ENCODE measurements around the gene FHDC1.
A peak's percentile ranks its signal among the peaks of the same experiment; 100 is the strongest.

The FHDC1 gene, protein sequence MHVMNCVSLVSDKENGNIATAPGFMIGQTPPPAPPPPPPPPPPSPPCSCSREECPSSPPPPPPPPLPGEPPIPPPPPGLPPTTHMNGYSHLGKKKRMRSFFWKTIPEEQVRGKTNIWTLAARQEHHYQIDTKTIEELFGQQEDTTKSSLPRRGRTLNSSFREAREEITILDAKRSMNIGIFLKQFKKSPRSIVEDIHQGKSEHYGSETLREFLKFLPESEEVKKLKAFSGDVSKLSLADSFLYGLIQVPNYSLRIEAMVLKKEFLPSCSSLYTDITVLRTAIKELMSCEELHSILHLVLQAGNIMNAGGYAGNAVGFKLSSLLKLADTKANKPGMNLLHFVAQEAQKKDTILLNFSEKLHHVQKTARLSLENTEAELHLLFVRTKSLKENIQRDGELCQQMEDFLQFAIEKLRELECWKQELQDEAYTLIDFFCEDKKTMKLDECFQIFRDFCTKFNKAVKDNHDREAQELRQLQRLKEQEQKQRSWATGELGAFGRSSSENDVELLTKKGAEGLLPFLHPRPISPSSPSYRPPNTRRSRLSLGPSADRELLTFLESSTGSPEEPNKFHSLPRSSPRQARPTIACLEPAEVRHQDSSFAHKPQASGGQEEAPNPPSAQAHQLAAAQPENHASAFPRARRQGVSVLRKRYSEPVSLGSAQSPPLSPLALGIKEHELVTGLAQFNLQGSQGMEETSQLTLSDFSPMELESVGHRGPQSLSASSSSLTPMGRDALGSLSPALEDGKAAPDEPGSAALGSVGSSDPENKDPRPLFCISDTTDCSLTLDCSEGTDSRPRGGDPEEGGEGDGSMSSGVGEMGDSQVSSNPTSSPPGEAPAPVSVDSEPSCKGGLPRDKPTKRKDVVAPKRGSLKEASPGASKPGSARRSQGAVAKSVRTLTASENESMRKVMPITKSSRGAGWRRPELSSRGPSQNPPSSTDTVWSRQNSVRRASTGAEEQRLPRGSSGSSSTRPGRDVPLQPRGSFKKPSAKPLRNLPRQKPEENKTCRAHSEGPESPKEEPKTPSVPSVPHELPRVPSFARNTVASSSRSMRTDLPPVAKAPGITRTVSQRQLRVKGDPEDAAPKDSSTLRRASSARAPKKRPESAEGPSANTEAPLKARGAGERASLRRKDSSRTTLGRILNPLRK

GRCh38 chr4:152935631-152936445 is at the start of gene FHDC1:
Gene FHDC1 (plus strand): TSS chr4:152936323. CDS start chr4:152943058, 6,735 bp downstream.
- Histone ChIP-seq H3K4me3 (IDR thresholded peaks at IDR 0.05; ENCODE audit: insufficient read depth, low read depth, low read length) (no peak within 1 kb of the TSS), H3K4me2 (peak within 1 kb of the TSS; percentile 76), H3K36me3 (ENCODE audit: insufficient read depth) (no peaks in the 10 kb centered on the region), H3K27me3 (ENCODE audit: insufficient read depth, low read depth) (peaks cover 23% of the 10 kb centered on the region), H3K79me2 (ENCODE audit: insufficient read depth, low read depth) (no peaks in the 10 kb centered on the region), H3K9ac (no peak within 1 kb of the TSS), H2AFZ (ENCODE audit: low read depth) (peak within 1 kb of the TSS; percentile 86), H3K27ac (no peak within 1 kb of the TSS), H3K4me1 (ENCODE audit: low read depth, poor library complexity, severe bottlenecking) (no peaks in the 10 kb centered on the region), H4K20me1 (ENCODE audit: insufficient read depth) (no peaks in the 10 kb centered on the region)
- TF ChIP-seq, protein P1, sequence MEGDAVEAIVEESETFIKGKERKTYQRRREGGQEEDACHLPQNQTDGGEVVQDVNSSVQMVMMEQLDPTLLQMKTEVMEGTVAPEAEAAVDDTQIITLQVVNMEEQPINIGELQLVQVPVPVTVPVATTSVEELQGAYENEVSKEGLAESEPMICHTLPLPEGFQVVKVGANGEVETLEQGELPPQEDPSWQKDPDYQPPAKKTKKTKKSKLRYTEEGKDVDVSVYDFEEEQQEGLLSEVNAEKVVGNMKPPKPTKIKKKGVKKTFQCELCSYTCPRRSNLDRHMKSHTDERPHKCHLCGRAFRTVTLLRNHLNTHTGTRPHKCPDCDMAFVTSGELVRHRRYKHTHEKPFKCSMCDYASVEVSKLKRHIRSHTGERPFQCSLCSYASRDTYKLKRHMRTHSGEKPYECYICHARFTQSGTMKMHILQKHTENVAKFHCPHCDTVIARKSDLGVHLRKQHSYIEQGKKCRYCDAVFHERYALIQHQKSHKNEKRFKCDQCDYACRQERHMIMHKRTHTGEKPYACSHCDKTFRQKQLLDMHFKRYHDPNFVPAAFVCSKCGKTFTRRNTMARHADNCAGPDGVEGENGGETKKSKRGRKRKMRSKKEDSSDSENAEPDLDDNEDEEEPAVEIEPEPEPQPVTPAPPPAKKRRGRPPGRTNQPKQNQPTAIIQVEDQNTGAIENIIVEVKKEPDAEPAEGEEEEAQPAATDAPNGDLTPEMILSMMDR (conservative IDR thresholded peaks at IDR 0.05; ENCODE audit: low read depth, low read length), result no peak

DNA sequence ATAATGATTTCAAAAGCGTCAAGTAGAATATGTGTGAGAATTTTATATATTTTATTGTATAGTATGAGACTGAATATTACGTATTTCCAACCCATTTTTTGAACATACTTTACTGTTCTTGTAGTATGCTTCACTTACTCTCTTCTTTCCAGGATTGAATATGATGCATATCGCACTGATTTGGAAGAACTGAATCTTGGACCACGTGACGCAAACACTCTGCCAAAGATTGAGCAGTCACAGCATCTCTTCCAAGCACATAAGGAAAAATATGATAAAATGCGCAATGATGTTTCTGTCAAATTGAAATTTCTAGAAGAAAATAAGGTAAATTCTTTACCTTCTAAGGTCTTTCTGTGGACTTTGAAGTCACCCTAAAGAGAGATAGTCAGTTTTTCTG is 48.1 kb upstream of the FHDC1 start:
- no peak overlapping the region for H3K4me3 ChIP-seq (IDR thresholded peaks at IDR 0.05; ENCODE audit: insufficient read depth, low read depth, low read length)
- no peaks in the 10 kb centered on the region for H4K20me1 ChIP-seq (ENCODE audit: insufficient read depth)
- H2AFZ ChIP-seq (ENCODE audit: low read depth), result no peak overlapping the region
- no peak overlapping the region for H3K27ac ChIP-seq
- no peak overlapping the region for H3K9ac ChIP-seq
- no peaks in the 10 kb centered on the region for H3K4me1 ChIP-seq (ENCODE audit: low read depth, poor library complexity, severe bottlenecking)
- TF ChIP-seq, protein P1 (conservative IDR thresholded peaks at IDR 0.05; ENCODE audit: low read depth, low read length), result no peak
- no peak overlapping the region for H3K4me2 ChIP-seq
- no peaks in the 10 kb centered on the region for H3K79me2 ChIP-seq (ENCODE audit: insufficient read depth, low read depth)
- no peaks in the 10 kb centered on the region for H3K27me3 ChIP-seq (ENCODE audit: insufficient read depth, low read depth)
- H3K36me3 ChIP-seq (ENCODE audit: insufficient read depth), result no peaks in the 10 kb centered on the region

- no peaks in the 10 kb centered on the region for H3K36me3 ChIP-seq (ENCODE audit: insufficient read depth)
- peaks cover 7% of the 10 kb centered on the region for H3K4me1 ChIP-seq (ENCODE audit: low read depth, poor library complexity, severe bottlenecking)
- TF ChIP-seq, protein P1 (conservative IDR thresholded peaks at IDR 0.05; ENCODE audit: low read depth, low read length), result no peak
Measured at GRCh38 chr4:152892974-152893373, 43.1 kb upstream of the FHDC1 start.

GRCh38 chr4:152894673-152895072 is 41.5 kb upstream of the FHDC1 start:
- Histone ChIP-seq H4K20me1 (ENCODE audit: insufficient read depth) (no peaks in the 10 kb centered on the region), H3K27ac (no peak overlapping the region), H3K4me3 (IDR thresholded peaks at IDR 0.05; ENCODE audit: insufficient read depth, low read depth, low read length) (no peak overlapping the region), H3K4me1 (ENCODE audit: low read depth, poor library complexity, severe bottlenecking) (peaks cover 7% of the 10 kb centered on the region), H3K27me3 (ENCODE audit: insufficient read depth, low read depth) (no peaks in the 10 kb centered on the region), H3K4me2 (no peak overlapping the region), H3K36me3 (ENCODE audit: insufficient read depth) (no peaks in the 10 kb centered on the region), H3K9ac (no peak overlapping the region), H3K79me2 (ENCODE audit: insufficient read depth, low read depth) (no peaks in the 10 kb centered on the region), H2AFZ (ENCODE audit: low read depth) (no peak overlapping the region)
- TF ChIP-seq, protein P1 (conservative IDR thresholded peaks at IDR 0.05; ENCODE audit: low read depth, low read length), result no peak

More at GRCh38 chr4:152892974-152893373, 43.1 kb upstream of the FHDC1 start:
- Histone ChIP-seq H3K79me2 (ENCODE audit: insufficient read depth, low read depth) (no peaks in the 10 kb centered on the region), H3K27ac (no peak overlapping the region), H3K4me3 (IDR thresholded peaks at IDR 0.05; ENCODE audit: insufficient read depth, low read depth, low read length) (no peak overlapping the region), H3K4me2 (no peak overlapping the region), H3K9ac (no peak overlapping the region), H3K27me3 (ENCODE audit: insufficient read depth, low read depth) (no peaks in the 10 kb centered on the region), H4K20me1 (ENCODE audit: insufficient read depth) (no peaks in the 10 kb centered on the region), H2AFZ (ENCODE audit: low read depth) (no peak overlapping the region)
